ENCODE results near the gene SOX13.

- TF ChIP-seq, protein P1, sequence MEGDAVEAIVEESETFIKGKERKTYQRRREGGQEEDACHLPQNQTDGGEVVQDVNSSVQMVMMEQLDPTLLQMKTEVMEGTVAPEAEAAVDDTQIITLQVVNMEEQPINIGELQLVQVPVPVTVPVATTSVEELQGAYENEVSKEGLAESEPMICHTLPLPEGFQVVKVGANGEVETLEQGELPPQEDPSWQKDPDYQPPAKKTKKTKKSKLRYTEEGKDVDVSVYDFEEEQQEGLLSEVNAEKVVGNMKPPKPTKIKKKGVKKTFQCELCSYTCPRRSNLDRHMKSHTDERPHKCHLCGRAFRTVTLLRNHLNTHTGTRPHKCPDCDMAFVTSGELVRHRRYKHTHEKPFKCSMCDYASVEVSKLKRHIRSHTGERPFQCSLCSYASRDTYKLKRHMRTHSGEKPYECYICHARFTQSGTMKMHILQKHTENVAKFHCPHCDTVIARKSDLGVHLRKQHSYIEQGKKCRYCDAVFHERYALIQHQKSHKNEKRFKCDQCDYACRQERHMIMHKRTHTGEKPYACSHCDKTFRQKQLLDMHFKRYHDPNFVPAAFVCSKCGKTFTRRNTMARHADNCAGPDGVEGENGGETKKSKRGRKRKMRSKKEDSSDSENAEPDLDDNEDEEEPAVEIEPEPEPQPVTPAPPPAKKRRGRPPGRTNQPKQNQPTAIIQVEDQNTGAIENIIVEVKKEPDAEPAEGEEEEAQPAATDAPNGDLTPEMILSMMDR (IDR thresholded peaks at IDR 0.05), result no peak
- TF ChIP-seq POLR2A (IDR thresholded peaks at IDR 0.05) (no peak), EP300 (IDR thresholded peaks at IDR 0.05) (no peak)
Measured at GRCh38 chr1:204152310-204153044, 79.6 kb downstream of the SOX13 start.

All from tibial nerve (tissue), 4 donors.